GM19397 (cell line): ENCODE measurements around the gene DOCK9.
A peak's percentile ranks its signal among the peaks of the same experiment; 100 is the strongest.

Experiments
- ATAC-seq: cut with Tn5 transposase; IDR thresholded peaks from one replicate; pipeline ENCODE4 v1.9.1; 2021; ENCODE audit warnings: mild to moderate bottlenecking, moderate library complexity; ENCODE audit not compliant: unreplicated experiment

DOCK9 gene

DNA sequence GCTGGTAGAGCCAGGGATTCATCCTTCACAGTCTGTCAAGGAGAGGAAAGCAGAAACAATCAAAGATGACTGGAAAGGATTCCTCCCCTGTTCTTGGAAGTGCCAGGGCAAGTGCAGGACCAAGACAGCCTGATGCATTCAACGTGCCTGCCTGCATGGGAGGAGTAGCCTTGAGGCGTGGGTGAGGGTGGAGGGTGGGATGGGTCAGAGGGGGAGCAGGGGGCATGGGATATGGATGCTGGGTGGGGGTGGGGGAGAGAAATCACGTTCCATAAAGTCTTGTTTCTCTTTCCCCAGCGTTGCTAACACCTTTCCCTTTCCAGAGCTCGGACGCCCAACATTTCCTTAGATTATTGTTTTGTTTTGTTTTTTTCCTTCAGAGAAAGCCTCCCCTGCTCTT lies 117.4 kb downstream of the DOCK9 start:
- ATAC-seq = no peak

DNA sequence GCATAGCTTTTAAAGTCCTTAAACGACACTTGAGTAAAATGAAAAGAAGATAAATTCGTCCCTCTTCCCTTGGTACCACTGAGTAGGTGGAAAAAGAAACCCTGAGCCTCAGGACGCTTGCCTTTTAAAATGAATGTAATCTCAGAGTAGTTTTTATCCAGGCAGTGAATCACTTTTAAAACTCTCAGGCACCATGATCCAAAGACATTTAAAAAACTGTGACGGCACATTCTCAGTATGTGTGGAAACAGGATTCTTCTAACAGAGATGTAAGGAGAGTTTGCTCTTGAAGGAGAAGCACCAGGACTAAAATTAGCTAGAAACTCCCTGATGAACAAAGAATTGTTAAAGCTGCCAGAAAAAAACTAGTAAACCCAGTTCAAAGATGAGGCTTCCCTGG lies 119.7 kb downstream of the DOCK9 start:
- no peak for ATAC-seq

DNA sequence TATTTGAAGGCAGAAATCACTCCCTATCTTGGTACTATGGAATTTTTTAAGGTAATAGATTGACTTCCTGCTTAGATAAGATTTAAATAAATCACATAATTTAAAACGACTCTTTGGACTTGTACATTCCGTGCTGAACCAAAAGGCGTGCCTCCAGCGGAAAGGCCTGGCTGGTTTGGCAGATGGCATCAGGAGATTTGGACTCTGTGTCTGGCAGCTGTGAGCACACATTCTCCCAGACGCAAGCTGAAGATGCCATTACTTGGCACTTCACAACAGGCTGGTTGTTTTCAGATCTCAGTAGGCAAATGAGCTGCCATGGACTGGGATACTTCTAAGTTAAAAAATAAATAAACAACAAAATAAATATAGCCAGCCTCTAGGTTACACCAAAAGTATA lies 120.9 kb downstream of the DOCK9 start:
- ATAC-seq = no peak

DNA sequence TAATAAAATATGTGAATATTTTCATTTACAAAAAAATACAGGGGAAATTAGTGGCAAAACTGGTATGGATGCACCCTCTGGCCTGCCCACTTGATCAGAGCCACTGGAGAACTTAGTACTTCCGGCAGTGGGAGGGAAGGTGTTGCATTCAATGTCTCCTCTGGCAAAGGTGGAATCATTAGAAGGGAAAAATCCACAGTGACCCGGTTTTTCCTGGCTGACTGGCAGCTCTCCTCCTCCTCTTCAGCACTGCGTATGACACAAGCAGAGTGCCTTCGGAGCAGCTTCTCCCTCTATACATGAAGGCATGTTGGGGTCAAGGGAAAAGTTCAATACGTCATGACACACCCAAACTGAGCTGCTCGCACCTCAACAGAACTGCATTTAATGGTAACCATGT lies 123.4 kb downstream of the DOCK9 start:
- ATAC-seq = no peak

DNA sequence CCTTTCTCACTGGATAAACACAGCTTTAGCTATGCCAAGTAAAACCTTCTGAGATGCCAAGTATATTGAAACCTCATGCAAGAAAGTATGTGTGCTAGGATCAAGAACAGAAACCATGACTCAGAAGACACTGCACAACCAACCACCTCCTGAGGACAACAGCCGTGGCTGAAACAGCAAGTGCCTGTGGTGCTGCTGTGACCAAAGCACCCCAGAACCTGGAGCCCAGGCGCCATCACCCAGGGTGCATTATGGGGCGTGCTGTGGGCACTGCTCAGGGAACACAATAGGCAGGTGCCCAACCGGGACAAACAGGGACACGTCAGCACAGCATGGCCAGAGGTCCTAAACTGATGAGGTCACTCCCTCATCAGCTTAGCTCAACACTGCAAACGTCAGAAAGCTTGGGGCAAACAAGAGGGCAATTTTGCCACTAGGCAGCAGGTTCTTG lies 124.1 kb downstream of the DOCK9 start:
- ATAC-seq = peak; percentile 99

DNA sequence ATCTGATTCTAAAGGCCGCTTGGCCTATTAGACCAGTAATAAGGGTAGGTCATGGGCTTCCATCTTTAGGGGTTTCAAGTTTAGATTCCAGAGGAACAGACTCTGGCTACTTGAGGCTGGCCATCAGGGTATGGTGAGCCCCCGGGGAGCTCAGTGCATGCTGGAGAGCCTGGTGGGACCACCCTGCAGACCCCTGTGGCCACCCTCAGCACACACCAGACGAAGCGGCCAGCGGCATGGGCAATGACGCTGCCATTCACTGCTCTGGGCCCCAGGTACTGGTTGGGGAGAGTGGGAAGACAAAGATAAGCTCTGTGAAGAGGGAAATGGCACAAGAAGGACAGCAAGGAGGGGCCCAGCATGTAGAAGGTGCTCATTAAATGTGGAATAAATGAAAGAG lies 126.6 kb downstream of the DOCK9 start:
- ATAC-seq = no peak

DNA sequence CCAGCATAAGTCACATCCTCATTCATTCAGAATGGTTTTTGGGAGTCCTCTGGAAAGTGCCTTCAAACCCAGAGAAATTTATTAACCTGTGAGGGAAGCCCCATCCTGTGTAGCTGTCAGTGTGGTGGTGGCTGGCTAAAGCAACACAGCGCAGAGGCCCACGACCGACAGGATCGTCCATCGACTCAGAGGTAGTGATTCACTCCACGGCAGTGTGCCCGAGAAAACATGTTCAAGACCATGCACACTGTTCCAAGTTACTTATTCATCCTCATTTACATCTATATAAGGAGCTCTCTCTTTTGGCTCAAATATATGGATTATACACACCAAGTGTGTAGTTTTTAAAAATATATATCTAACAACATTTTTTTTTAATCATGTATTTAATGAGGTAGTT lies 129.1 kb downstream of the DOCK9 start:
- no peak for ATAC-seq

DNA sequence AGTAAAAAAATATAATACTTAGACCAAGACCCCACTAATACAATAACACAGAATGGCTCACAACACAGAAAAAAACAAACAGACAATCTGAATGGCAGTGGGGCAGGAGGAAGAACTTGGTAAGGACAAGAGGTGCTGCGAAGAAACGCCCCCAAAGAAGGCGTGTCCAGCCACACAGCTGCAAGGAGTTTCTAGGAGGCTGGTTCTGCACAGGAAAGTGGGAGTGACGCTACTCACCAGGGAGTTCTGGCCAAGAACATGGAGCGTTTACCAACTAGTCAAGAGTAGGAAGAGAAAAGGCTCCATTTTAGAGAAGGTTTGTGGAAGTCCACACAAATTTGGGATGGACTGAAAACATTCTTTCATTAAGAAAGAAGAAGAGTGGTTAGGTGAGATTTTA lies 130.1 kb downstream of the DOCK9 start:
- ATAC-seq = no peak

DNA sequence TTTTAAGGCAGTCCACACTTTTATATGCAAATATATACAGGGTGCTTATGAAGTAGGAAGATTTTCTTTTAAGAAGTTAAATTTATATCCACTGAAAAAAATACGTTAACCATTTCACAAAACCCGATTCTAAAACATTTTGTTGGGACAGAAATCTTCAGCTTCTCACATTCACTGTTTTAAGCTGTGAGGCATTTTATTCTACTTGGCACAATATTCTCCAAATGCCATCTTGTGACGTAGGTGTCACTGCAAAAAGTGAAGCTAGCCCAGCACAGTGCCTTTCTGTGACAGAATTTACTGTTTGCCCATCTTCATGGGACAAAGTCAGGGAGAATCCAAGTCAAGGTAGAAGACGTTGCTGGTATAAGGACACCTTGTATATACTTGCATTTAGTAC lies 130.9 kb downstream of the DOCK9 start:
- no peak for ATAC-seq

DNA sequence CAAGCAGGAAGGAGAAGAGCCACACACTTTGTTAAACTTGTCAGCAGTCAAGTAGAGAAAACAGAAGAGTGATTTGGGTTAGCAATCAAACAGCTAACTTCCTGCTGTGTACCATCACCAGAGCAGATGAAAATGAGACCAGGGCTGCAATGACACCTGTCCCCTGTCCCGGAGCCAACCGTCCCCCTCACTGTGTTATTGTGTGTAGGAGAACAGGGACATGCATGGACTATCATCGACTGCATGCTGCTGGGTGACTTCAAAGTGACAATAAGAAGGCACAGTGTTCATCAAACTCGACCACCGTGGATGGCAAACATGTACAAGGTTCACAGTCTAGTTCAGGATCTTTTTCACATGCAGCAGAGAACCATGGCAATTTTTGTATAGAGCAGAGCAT lies 131.3 kb downstream of the DOCK9 start:
- ATAC-seq = no peak

DNA sequence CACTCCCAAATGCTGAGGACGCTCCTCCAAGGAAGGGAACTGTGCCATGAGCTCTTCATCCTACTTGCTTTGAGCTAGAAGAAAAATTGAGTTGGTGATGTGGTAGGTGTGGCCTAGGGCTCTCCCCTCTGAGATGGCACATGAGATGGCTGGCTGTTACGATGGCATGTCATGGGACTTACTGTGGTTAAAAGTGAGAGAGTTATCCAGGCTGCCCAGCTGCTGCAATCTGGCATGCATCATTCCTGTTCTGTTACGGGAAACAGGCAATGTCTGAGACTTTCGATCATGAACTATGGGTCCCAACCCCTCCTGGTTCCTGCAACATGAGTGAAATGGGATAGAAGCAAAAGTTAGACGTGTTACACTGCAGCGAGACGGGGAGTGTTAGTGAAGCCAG lies 132.1 kb downstream of the DOCK9 start:
- ATAC-seq = no peak

DNA sequence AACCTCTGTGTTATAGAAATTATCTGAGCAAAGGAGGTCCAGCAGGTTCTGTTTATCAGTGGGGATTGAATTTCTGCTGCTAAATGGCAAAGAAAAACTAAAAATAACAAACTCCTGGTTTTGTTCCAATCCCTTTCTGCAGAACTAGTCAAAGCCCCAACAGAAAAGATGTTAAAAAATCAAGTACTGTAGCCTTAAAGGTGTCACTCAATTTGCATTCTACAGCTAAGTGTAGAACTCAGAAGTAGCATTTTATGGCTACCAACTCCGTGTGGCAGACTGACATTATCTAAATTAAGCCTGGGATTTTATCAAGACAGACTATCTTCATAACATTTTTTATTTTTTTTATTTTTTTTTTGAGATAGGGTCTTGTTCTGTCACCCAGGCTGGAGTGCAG lies 133.8 kb downstream of the DOCK9 start:
- ATAC-seq = no peak

DNA sequence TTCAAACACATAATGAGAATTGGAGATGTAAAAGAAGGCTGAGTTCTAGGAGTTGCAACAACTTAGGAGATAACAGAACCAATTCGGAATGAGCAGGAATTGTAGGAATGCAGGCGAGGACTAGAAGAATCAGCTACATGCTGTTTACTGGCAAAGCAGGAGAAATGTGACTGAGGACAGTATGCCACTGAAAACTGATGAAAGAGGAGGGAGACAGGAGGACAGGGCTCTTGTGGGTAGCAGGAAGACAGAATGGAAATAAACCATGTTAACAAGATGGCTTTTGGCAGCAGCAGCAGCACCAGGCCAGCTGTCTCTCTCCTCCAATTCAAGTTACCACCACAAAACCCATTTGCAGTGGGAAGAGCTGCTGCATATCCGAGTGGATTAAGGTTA lies 134.4 kb downstream of the DOCK9 start:
- no peak for ATAC-seq

DNA sequence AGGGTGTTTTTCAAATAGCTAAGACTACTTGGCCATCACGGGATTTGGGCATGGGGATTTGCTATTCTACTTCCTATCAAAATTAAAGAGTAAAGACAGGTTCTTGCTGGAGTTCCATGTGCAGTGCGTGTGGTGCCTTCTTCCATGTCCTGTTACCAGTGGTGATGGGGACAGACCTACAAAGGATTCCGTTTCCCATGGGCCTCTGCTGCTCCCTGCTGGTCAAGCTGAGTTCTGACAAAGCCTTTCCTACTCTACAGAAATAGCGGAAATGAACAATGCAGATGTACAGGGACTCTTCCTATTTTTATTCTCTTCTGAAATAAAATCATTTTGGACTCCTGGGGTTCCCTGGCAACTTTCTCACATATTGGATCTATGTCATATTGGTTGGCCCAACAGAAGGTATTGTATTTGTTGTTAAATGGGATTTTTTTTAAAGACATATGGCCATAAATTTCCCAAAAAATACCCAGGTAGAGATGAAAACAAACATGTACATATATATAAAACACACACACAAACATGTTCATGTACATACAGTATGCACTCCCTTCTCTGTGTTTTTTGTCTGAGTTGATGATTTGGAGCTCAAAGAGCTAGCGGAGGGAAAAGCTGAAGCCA lies 134.9 kb downstream of the DOCK9 start:
- ATAC-seq = peak; percentile 75

DNA sequence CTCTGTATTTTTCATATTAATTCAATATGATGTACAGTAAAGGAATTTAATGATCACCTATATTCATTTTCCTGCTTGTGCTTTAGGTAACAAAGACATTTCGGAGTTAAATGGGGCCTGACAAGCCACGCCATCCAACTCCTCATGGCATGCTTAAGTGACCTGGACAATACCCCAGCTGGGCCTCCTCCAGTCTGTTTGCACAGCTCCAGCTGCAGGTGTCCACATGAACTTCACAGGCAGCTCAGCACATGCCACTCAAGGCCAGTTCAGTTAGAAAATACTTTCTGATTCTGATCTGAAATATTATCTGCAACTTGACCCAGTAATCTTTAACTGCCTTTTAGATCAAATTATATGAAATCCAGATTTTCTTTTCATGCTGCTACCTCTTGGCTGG lies 135.8 kb downstream of the DOCK9 start:
- ATAC-seq = no peak

DNA sequence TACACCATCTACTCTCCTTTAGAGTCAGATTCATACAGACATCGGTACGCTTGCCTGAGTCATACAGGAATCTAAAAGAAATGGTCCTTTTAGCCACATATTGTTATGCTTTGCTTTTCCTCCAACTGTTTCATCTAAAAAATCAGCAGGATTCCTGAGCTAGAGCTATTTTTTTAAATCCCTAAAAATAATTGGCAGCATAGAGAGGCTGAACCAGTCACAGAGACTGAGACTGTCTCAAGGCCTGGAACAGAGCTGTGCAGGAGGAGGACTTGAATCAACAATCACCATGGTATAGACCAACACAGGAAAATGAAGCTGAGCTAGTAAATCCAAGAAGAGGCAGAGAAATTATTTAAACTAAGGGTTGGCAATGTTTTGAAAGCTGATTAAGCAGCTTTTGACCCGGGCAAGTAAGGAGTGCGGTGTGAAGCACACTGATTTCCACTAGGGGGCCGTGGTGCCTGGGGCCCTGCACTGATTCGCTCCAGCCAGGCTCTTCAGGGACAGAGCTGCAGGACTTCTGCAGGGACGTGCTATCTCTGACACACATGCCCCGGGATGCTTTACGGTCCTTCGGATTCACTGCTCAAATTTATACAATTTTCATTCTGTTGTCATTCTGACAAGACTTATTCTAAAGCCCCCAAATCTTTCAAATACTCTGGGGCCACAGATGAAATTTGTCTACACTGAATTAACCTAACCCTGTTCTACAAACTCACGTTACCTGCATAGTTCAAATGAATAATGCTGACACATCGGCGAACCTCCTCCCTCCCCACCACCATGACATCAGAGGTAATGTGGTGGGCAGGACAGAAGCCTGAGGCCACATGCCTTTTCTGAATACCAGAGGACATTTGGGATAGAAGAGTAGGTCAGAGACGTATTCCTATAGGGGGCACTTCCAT lies 137.8 kb downstream of the DOCK9 start:
- peak; percentile 92 for ATAC-seq

DNA sequence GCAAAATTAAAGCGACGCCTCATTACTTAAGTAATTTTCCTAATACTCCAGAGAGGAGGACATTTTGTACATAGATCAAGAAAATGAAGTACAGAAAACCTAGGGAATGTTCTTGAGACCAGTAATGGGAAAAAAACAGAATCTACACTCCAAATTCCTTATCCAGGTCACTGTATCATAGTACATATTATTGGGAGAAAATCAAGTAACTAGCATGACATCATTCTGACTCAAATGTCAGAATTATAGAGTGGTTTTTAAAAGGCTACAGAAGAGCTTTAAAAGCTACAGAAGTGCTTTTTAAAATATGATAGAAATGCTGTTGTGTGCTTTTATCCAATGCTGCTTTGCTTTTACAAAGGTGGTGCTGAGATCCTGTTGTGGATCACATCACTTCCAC lies 139.1 kb downstream of the DOCK9 start:
- no peak for ATAC-seq

DNA sequence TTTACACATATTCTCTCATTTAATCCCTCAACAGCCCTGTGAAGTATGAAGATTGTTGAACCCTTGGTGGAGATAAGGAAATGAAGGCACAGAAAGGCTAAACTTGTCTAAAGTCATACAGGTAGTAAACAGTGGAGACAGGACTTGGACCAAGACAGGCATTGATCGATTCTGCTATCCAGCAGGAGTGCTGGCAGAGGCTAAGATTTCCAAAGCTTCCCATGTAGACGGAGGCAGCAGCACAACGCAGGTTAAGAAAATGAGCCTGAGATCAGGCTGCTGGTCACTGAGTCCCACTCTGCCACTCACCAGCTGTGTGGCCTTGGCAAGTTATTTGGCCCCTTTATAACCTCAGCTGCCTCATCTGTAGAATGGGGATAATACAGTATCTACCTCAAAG lies 140.0 kb downstream of the DOCK9 start:
- no peak for ATAC-seq

DNA sequence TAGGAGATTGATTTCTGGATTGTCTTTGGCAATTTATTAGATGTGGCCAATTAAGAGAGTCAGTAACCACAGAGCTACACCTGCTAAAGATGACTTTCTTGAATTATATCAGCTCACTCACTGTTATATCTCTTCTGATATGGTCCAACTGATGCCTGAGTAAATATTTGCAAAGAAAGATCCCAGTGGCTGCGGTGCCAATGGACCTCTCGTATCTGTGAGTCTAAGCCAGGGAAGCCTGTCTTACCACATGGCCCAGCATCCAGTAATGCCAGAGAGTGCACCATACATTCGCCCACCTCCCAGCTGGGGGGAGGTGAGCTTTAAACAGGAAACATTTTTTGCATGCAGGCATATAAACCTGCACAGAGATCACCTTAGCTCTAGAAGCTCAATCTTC lies 142.7 kb downstream of the DOCK9 start:
- no peak for ATAC-seq

DNA sequence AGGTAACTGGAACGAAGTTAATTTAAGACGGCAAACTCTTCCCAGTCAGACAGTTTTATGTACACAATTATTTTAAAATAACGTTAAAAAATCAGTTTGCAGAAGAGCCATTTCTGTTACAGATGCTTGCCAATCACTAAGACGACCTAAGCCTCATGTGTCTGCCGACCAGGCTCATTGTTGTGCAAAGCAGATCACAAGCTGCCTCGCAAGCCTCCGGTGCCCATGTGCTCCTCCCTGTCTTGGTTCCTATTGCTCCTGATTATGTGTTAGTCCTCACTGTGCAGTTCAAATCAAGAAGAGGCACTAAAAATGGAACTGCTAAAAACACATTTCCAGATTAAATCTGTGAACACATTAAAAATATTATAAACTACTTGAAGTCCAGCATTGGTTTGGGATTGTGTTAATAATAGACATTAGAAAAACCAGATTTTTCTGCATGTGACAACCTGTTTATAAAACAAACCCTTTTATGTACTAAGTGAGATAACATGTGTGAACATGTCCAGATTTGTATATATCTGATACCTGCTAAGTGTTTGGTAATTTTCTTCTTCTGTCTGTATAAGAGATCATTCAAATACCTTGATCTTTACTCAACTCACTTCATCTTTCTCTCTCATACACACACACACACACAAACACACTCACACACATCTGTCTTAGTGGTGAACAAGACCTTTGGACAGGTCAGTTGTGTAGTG lies 143.5 kb downstream of the DOCK9 start:
- no peak for ATAC-seq

DNA sequence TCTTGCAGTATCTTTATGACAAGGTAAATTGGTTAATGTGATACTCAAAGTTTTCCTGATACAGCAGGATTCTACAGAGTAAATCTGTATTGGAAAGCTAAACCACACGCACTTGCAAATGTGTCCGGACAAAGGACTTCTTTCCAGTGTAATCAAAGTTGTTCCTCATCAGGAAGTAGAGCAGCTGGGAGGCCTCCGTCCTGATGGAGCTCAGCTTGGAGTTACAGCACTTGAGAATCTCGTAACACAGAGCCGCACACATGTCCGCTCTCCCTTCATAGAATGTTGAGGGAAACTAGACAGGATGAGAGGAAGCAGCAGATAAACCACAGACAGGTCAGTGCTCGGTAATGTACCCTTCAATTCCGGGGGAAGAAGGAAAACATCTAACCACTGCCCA lies 146.6 kb downstream of the DOCK9 start:
- no peak for ATAC-seq

DNA sequence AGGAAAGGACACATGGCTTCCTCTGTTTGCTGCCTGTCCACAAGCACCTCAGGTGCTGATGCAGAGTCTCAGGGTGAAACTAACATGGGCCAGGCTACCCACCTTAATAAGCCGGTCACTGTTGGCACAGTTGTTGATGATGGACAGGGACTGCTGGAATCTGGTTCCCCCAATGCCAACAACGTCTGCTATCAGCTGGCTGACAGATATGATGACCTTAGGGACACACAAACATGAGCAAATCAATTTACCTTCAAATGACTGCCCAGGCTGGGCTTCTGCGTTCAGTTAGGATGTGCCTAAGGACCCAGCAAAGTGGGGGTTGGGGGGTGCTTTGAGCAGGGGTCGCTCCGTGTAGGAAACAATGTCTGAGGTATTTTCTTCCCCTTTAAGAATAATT lies 148.3 kb downstream of the DOCK9 start:
- no peak for ATAC-seq
